Mesothelial cell of epicardium (in vitro differentiated cells): ENCODE data around the gene ERG. TPM values are rescaled to one million over a fixed set of nuclear protein-coding genes. Genes with fewer than 3 reads are reported as not detected.

ENCODE experiments used
- DNase-seq, 2 experiments: peaks; one replicate each; pipeline ENCODE4 v3.0.0; 2021; ENCODE audit warnings: low spot score in 2 of 2; ENCODE audit not compliant: unreplicated experiment in 2 of 2
- H3K27ac Mint-ChIP-seq: 2 replicates; pipeline ENCODE4 v1.8.0; 2021; ENCODE audit warnings: mixed read lengths
- H3K27me3 Mint-ChIP-seq: 2 replicates; pipeline ENCODE4 v1.8.0; 2021; ENCODE audit warnings: low read depth, mixed read lengths
- H3K36me3 Mint-ChIP-seq: 2 replicates; pipeline ENCODE4 v1.8.0; 2021; ENCODE audit warnings: mixed read lengths
- H3K4me1 Mint-ChIP-seq: 2 replicates; pipeline ENCODE4 v1.8.0; 2021; ENCODE audit warnings: mixed read lengths
- H3K4me3 Mint-ChIP-seq: 2 replicates; pipeline ENCODE4 v1.8.0; 2021; ENCODE audit warnings: mild to moderate bottlenecking, moderate library complexity, mixed read lengths
- H3K9me3 Mint-ChIP-seq: 2 replicates; pipeline ENCODE4 v1.8.0; 2021; ENCODE audit warnings: mixed read lengths
- total RNA-seq: library from RNA; stranded (reverse); gene quantifications from 3 replicates; pipeline ENCODE4 v1.2.1, GENCODE V29; 2021
- TF ChIP-seq, protein P1 (sequence below): fragments of 200-600 bp; sonication (generic); IDR thresholded peaks from one replicate; pipeline ENCODE4 v1.5.0; 2021; ENCODE audit warnings: antibody characterized with exemption; ENCODE audit not compliant: unreplicated experiment

The ERG gene
- total RNA-seq, 1 donor from 2014 or later, result 2.5 TPM

DNA sequence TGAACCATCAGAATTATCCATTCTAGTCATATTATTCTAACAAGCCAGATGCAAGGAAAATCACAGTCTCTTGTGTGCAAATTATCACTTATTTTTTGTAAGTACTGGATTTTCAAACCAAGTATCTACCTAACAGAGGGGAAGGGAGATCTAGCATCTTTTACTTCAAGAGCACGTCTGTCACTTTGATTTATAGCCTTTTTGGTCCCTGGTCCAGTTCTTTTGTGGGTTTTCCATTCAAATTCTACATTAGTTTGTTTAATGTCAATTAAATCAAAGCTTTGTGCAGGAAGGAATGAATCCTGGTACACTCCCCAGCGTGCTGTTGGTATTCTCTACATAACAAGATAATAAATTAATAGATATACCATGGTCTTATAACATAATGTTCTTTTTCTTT lies 43.6 kb downstream of the ERG start:
- H3K4me1 Mint-ChIP-seq, result no peaks in the 10 kb centered on the region

DNA sequence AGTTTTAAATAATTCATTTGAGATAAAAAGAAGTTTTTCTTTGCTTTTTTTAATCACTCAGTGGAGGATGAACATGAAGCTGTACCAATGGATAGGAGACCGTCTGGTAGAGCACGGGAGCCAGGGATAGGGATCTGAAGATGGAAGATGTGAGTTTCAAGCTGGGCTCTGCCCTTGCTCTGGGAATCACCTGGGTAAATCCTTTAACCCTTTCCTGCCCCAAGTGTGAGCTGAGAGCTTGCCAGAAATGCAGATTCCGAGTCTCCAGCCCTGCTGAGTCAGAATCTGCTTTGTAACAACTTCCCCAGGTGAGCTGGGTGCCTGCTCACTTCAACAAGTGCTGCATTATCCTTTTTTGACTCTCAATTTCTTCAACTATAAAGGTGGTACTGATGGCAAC lies 44.1 kb downstream of the ERG start:
- Mint-ChIP-seq H3K36me3 (no peaks in the 10 kb centered on the region), H3K4me3 (no peak overlapping the region), H3K4me1 (no peaks in the 10 kb centered on the region), H3K27me3 (peaks cover 18% of the 10 kb centered on the region), H3K9me3 (no peaks in the 10 kb centered on the region), H3K27ac (no peak overlapping the region)
- TF ChIP-seq, protein P1, sequence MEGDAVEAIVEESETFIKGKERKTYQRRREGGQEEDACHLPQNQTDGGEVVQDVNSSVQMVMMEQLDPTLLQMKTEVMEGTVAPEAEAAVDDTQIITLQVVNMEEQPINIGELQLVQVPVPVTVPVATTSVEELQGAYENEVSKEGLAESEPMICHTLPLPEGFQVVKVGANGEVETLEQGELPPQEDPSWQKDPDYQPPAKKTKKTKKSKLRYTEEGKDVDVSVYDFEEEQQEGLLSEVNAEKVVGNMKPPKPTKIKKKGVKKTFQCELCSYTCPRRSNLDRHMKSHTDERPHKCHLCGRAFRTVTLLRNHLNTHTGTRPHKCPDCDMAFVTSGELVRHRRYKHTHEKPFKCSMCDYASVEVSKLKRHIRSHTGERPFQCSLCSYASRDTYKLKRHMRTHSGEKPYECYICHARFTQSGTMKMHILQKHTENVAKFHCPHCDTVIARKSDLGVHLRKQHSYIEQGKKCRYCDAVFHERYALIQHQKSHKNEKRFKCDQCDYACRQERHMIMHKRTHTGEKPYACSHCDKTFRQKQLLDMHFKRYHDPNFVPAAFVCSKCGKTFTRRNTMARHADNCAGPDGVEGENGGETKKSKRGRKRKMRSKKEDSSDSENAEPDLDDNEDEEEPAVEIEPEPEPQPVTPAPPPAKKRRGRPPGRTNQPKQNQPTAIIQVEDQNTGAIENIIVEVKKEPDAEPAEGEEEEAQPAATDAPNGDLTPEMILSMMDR, result no peak
- DNase-seq, result no peak

More for the DNA sequence above, 43.6 kb downstream of the ERG start:
- Mint-ChIP-seq H3K9me3 (no peaks in the 10 kb centered on the region), H3K36me3 (no peaks in the 10 kb centered on the region), H3K4me3 (no peak overlapping the region), H3K27me3 (peaks cover 18% of the 10 kb centered on the region), H3K27ac (no peak overlapping the region)
- no peak for DNase-seq
- TF ChIP-seq, protein P1, result no peak

DNA sequence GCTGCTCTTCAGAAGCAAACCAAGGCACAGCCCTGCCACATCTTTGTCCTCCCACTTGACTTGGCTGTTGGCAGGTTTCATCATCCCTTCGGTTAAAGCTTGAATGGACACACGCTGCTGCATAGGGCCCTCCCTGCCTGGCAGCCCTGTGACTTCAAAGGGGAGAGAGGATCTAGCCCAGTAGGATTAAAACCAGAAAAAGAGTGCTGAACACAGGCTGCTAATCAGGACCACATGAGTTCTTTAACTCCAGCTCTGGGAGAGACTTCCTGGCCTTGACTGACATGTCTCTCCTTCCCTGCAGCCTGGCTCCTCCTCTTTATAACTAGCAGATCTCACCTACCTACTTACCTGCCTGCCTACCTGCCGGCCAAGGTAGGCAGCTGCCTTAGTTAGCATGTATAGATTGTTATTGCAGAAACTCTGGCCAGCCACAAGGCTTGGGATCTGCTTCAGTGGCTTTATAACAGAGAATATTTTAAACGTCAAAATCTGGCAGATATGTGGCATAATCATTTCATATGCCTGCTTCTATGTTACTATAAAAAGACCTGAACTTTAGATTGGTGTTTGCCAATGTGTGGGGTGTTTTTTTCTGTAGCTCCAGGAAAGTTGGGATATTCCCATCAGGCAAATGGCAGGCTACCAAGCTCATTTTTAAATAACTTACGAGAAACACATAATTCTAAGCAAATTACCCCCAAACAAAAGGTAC lies 49.4 kb downstream of the ERG start:
- H3K9me3 Mint-ChIP-seq, result no peaks in the 10 kb centered on the region
- H3K4me1 Mint-ChIP-seq, result peaks cover 13% of the 10 kb centered on the region
- TF ChIP-seq, protein P1, result no peak
- DNase-seq, result no peak
- H3K36me3 Mint-ChIP-seq, result no peaks in the 10 kb centered on the region
- H3K4me3 Mint-ChIP-seq, result no peak overlapping the region
- peak overlapping the region; percentile 3 for H3K27ac Mint-ChIP-seq
- peaks cover 15% of the 10 kb centered on the region for H3K27me3 Mint-ChIP-seq

DNA sequence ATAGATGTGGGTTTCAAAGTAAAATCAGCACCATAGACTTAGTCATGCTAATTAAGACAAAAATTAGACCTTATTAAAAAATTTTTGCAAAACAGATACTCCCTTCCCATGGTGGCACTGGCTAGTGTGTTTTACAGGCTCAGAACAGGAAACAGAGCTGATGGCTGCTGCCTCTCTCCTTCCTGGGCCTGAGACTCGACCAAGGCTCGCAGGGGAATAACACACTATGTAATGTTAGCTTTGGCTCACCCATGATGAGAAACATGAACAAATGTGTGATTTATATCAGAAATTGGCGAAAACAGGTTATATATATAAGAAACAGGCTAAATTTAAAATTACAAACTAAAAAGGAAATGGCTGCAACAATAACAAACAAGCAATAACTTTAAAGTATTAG lies 50.7 kb downstream of the ERG start:
- DNase-seq, result no peak
- peaks cover 15% of the 10 kb centered on the region for H3K4me1 Mint-ChIP-seq
- H3K4me3 Mint-ChIP-seq, result no peak overlapping the region
- H3K36me3 Mint-ChIP-seq, result no peaks in the 10 kb centered on the region
- H3K27me3 Mint-ChIP-seq, result peaks cover 6% of the 10 kb centered on the region
- TF ChIP-seq, protein P1, result no peak
- H3K9me3 Mint-ChIP-seq, result no peaks in the 10 kb centered on the region
- no peak overlapping the region for H3K27ac Mint-ChIP-seq

DNA sequence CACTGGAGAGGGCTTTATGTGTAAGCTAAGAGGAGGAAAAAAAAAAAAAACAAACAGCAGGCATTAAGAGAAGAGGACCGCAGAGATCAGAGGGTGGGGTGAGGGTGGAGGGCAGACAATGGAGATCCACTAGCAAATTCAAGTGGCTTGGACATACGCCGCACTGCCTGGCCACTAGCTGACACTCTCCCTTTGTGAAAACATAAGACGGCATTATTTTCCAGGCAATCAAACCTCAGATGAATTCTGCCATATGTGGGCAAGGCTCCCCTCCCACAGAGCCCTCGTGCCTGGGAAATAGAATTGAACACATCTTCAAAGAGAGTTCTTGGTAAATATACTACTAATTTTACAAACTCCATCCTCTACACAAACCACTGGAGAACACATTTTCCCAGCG lies 53.6 kb downstream of the ERG start:
- DNase-seq, result no peak
- no peaks in the 10 kb centered on the region for H3K36me3 Mint-ChIP-seq
- no peaks in the 10 kb centered on the region for H3K9me3 Mint-ChIP-seq
- peaks cover 15% of the 10 kb centered on the region for H3K4me1 Mint-ChIP-seq
- TF ChIP-seq, protein P1, result no peak
- H3K4me3 Mint-ChIP-seq, result no peak overlapping the region
- peaks cover 2% of the 10 kb centered on the region for H3K27me3 Mint-ChIP-seq
- no peak overlapping the region for H3K27ac Mint-ChIP-seq
